Spleen (tissue), 7 donors: Measurements from ENCODE around the gene HINT3.

Experiments used
- CTCF ChIP-seq, 11 experiments: fragments of 200-600 bp in 7 of 11; fragments of 450-650 bp in 4 of 11; sonication (generic) in 4 of 11; IDR thresholded peaks in 8 of 11; conservative IDR thresholded peaks in 3 of 11; 1 replicate in 7 of 11; 2 replicates in 4 of 11; pipeline versions ENCODE4 v1.4.0 to v1.8.0; 2016 to 2021; ENCODE audit warnings: antibody characterized with exemption in 11 of 11, inconsistent platforms in 4 of 11, mild to moderate bottlenecking in 1 of 11
- POLR2AphosphoS5 ChIP-seq, 3 donors: sonication (generic); formaldehyde crosslinking; IDR thresholded peaks; one replicate each; pipeline ENCODE4 v1.5.1; 2017; ENCODE audit warnings: antibody characterized with exemption in 3 of 3
- donor health status: DM: no; HTN: no; CAD: no; lungs with moderate emphysema.
- donor health status: DM: no; HTN: no; CAD: no.
- donor health status: DM: no; HTN: no; CAD: no.

- TF ChIP-seq POLR2AphosphoS5 (IDR thresholded peaks at IDR 0.05) (no peak), CTCF (IDR thresholded peaks at IDR 0.05 in 8 of 11, conservative IDR thresholded peaks at IDR 0.05 in 3 of 11) (no peak)
Observed at GRCh38 chr6:125924169-125924568, 32.4 kb upstream of the HINT3 start.
